WI38 (cell line): Measurements from ENCODE around the gene PTPRS.

Experiments used
- H3K4me3 ChIP-seq: 2 replicates; pipeline ENCODE4 v1.5.1; 2011; ENCODE audit warnings: low read depth, mild to moderate bottlenecking, control low read depth, low read length
- CTCF ChIP-seq: IDR thresholded peaks from 2 replicates; pipeline ENCODE4 v1.5.1; 2012; ENCODE audit warnings: low read depth, mild to moderate bottlenecking, control low read depth, low read length

PTPRS gene

GRCh38 chr19:5360003-5360780 is 19.6 kb upstream of the PTPRS start:
- no peak for TF ChIP-seq CTCF

GRCh38 chr19:5358173-5358800 is 17.7 kb upstream of the PTPRS start:
- no peak overlapping the region for H3K4me3 ChIP-seq
- no peak for TF ChIP-seq CTCF

More at GRCh38 chr19:5360003-5360780, 19.6 kb upstream of the PTPRS start:
- no peak overlapping the region for H3K4me3 ChIP-seq

- no peak for TF ChIP-seq CTCF
- no peak overlapping the region for H3K4me3 ChIP-seq
These were observed 17.0 kb upstream of the PTPRS start for GRCh38 chr19:5357584-5357983.

DNA sequence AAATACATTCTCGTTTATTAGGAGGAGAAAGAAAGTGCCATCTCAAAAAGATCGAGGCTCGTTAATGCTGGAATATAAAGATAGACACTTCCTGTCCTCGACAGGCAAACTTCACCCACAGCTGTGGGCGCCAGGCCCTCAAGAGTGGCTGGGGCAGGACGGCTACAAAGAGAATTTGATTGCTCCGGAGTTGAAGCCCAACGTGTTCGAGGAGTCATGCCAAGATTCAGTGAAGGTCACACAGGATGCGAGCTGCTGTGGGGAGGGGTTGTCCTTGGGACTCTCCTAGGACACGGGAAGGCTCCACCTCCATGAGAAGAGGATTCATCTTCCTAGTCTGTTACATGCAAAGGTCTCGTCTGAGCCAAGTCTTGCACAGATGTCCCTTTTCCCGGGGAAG is 16.3 kb upstream of the PTPRS start:
- H3K4me3 ChIP-seq: no peak overlapping the region
- no peak for TF ChIP-seq CTCF

DNA sequence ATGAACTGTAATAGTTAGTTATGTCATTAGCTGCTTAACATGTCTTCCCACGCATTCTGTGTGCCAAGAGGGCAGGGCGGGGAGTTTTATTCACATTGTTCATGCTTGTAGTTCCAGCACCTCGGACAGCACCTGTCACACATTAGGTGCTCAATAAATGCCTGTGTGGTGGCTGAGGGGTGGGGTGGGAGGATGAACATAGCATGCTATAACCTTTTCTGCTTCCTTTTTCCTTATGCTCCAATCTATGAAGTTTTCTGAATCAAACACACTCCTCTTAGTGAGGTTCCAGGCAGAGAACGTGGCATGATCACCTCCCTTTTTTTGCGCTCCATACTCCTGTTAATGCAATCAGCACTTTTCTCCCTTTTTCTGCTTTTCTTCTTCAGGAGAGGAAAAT is 15.8 kb upstream of the PTPRS start:
- no peak for TF ChIP-seq CTCF
- H3K4me3 ChIP-seq: no peak overlapping the region

GRCh38 chr19:5355693-5356092 is 15.1 kb upstream of the PTPRS start:
- TF ChIP-seq CTCF: no peak
- H3K4me3 ChIP-seq: no peak overlapping the region

- no peak overlapping the region for H3K4me3 ChIP-seq
- no peak for TF ChIP-seq CTCF
These were observed 14.5 kb upstream of the PTPRS start for GRCh38 chr19:5355076-5355475.
